GM21390 (cell line): ENCODE data around the gene DLG4.
"Not testable (repeated sequence)": the region's sequence is repeated elsewhere in the genome, so short reads cannot be mapped to it uniquely, and the experiment has no call there.

Source experiments
- ATAC-seq: cut with Tn5 transposase; IDR thresholded peaks from one replicate; pipeline ENCODE4 v1.9.1; 2021; ENCODE audit not compliant: unreplicated experiment

DLG4 gene

GRCh38 chr17:7190276-7190917 is 29.2 kb downstream of the DLG4 start:
- no peak for ATAC-seq

GRCh38 chr17:7186241-7186640 is 33.4 kb downstream of the DLG4 start:
- no peak for ATAC-seq

- ATAC-seq, result no peak
Measured at GRCh38 chr17:7184647-7185046, 35.0 kb downstream of the DLG4 start.

- no peak for ATAC-seq
Measured at GRCh38 chr17:7184091-7184488, 35.5 kb downstream of the DLG4 start.

- no peak for ATAC-seq
Measured at GRCh38 chr17:7183433-7184090, 36.1 kb downstream of the DLG4 start.

GRCh38 chr17:7182101-7182500 is 37.5 kb downstream of the DLG4 start:
- ATAC-seq, result not testable (repeated sequence)

- no peak for ATAC-seq
Measured at GRCh38 chr17:7179317-7180254, 40.0 kb downstream of the DLG4 start, which contains the start of gene ASGR1. Gene ASGR1, minus strand, starts transcription at chr17:7179370. Its CDS starts 807 bp downstream, at chr17:7178563.

- no peak for ATAC-seq
Measured at GRCh38 chr17:7178973-7179316, 40.7 kb downstream of the DLG4 start.

GRCh38 chr17:7177954-7178477 is 41.6 kb downstream of the DLG4 start:
- ATAC-seq, result no peak

GRCh38 chr17:7177191-7177953 is 42.3 kb downstream of the DLG4 start:
- ATAC-seq, result no peak

GRCh38 chr17:7176841-7177190 is 42.8 kb downstream of the DLG4 start:
- ATAC-seq, result no peak

- ATAC-seq, result no peak
Measured at GRCh38 chr17:7176107-7176840, 43.4 kb downstream of the DLG4 start.

- ATAC-seq, result no peak
Measured at GRCh38 chr17:7175330-7175733, 44.3 kb downstream of the DLG4 start.

GRCh38 chr17:7174603-7175326 is 44.9 kb downstream of the DLG4 start:
- ATAC-seq, result no peak

- ATAC-seq, result no peak
Measured at GRCh38 chr17:7173687-7174602, 45.7 kb downstream of the DLG4 start.

- not testable (repeated sequence) for ATAC-seq
Measured at GRCh38 chr17:7172522-7173191, 47.0 kb downstream of the DLG4 start.

- not testable (repeated sequence) for ATAC-seq
Measured at GRCh38 chr17:7169565-7169908, 50.1 kb downstream of the DLG4 start.
